OCI-LY1 (cell line): ENCODE data around the gene JPH3.

Experiments used
- H2AFZ ChIP-seq: fragments of 200-600 bp; sonication (generic), shearing (Covaris generic); 2 replicates; pipeline ENCODE4 v1.6.0; 2014; ENCODE audit warnings: antibody characterized with exemption, mild to moderate bottlenecking, low read length
- H3F3A ChIP-seq: fragments of 200-600 bp; sonication (generic), shearing (Covaris generic); 2 replicates; pipeline ENCODE4 v1.6.0; 2014; ENCODE audit warnings: mild to moderate bottlenecking, antibody characterized with exemption, low read length, moderate library complexity; ENCODE audit not compliant: insufficient read depth
- H3K27ac ChIP-seq: fragments of 200-600 bp; sonication (generic); 2 replicates; pipeline ENCODE4 v1.5.1; 2014; ENCODE audit warnings: low read length, mixed run types, mild to moderate bottlenecking, low read depth; ENCODE audit not compliant: poor library complexity, severe bottlenecking
- H3K27me3 ChIP-seq: fragments of 200-600 bp; sonication (generic); 2 replicates; pipeline ENCODE4 v1.6.0; 2014; ENCODE audit warnings: antibody characterized with exemption, mild to moderate bottlenecking, low read length, moderate library complexity; ENCODE audit not compliant: insufficient read depth
- H3K36me3 ChIP-seq: fragments of 200-600 bp; sonication (generic); 2 replicates; pipeline ENCODE4 v1.6.1; 2014; ENCODE audit warnings: mild to moderate bottlenecking, antibody characterized with exemption, low read length, moderate library complexity, mixed read lengths; ENCODE audit not compliant: insufficient read depth
- H3K4me1 ChIP-seq: fragments of 200-600 bp; sonication (generic); 2 replicates; pipeline ENCODE4 v1.5.1; 2014; ENCODE audit warnings: mild to moderate bottlenecking, low read length, moderate library complexity; ENCODE audit not compliant: insufficient read depth, severe bottlenecking
- H3K4me2 ChIP-seq: fragments of 200-600 bp; sonication (generic), shearing (Covaris generic); 2 replicates; pipeline ENCODE4 v1.6.1; 2014; ENCODE audit warnings: low read length
- H3K4me3 ChIP-seq: fragments of 200-600 bp; sonication (generic); 2 replicates; pipeline ENCODE4 v1.5.1; 2014; ENCODE audit warnings: low read length, low read depth, mild to moderate bottlenecking, mixed read lengths; ENCODE audit not compliant: poor library complexity, severe bottlenecking
- H3K79me2 ChIP-seq: fragments of 200-600 bp; shearing (Covaris generic); 2 replicates; pipeline ENCODE4 v1.6.1; 2016; ENCODE audit warnings: mixed run types, low read length, mixed read lengths; ENCODE audit not compliant: insufficient read depth
- H3K9ac ChIP-seq: fragments of 200-600 bp; sonication (generic), shearing (Covaris generic); 2 replicates; pipeline ENCODE4 v1.6.1; 2014; ENCODE audit warnings: mild to moderate bottlenecking, low read length, mixed read lengths
- H3K9me2 ChIP-seq: fragments of 200-600 bp; sonication (generic), shearing (Covaris generic); 2 replicates; pipeline ENCODE4 v1.6.1; 2014; ENCODE audit warnings: low read depth, mild to moderate bottlenecking, low read length, mixed read lengths
- H3K9me3 ChIP-seq: fragments of 200-600 bp; shearing (Covaris generic); 2 replicates; pipeline ENCODE4 v1.6.1; 2014; ENCODE audit warnings: low read length, mixed read lengths
- H4K20me1 ChIP-seq: fragments of 200-600 bp; sonication (generic), shearing (Covaris generic); 2 replicates; pipeline ENCODE4 v1.6.0; 2016; ENCODE audit warnings: mild to moderate bottlenecking, low read length; ENCODE audit not compliant: insufficient read depth
- EZH2 ChIP-seq: fragments of 200-600 bp; sonication (generic), shearing (Covaris generic); IDR thresholded peaks from 2 replicates; pipeline ENCODE4 v1.8.0; 2017; ENCODE audit warnings: borderline replicate concordance, mixed run types, mild to moderate bottlenecking, antibody characterized with exemption, low read length, moderate library complexity, mixed read lengths
- TF ChIP-seq, protein P1 (sequence below): fragments of 200-600 bp; sonication (generic), shearing (Covaris generic); IDR thresholded peaks from 2 replicates; pipeline ENCODE4 v1.5.1; 2017; ENCODE audit warnings: mild to moderate bottlenecking, antibody characterized with exemption, low read length, moderate library complexity, mixed read lengths

Gene JPH3

GRCh38 chr16:87564524-87564778 lies 37.9 kb upstream of the JPH3 start:
- H3K79me2 ChIP-seq = no peaks in the 10 kb centered on the region

DNA sequence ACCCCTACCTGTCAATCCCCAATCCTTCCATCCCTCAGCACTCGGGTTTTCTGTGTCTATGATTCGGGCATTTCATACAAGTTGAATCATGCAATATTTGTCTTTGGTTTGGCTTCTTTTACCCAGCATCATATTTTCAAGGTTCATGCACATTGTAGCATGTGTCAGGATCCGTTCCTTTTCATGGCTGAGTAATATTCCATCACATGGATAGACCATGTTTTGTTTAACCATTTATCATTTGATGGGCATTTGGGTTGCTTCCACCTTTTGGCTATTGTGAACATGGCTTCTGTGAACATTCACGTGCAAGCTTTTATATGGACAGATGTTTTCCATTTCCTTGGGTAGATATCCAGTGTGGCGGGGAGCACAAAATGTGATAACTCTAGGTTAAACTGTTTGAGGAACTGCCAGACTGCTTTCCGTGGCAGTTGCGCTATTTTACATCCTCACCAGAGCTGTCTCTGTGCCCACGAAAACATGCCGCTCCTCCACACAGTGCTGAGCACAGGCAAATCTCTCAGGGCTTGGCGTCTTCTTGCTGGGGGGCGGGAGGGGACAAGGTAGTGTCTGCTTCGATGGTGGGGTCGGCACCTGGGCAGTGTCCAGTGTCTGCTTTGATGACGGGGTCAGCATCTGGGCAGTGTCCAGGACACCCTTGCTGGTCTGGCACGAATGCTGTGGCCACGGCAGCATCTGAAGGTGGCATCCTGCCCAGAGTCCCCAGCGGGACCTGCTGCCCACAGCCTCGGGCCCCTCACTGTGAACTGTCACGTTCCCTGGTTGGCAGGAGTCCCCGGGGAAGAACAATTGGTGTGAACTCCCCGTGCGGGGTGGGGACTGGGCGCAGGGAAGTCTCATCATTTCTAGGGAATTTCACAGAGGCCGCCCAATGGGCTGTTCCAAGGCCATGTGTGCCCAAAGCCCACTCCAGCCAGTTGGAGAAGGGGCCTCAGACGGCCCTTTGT lies 32.4 kb upstream of the JPH3 start:
- H2AFZ ChIP-seq = no peak overlapping the region

More at GRCh38 chr16:87564524-87564778, 37.9 kb upstream of the JPH3 start:
- Histone ChIP-seq H3K9ac (no peak overlapping the region), H3K36me3 (no peaks in the 10 kb centered on the region), H3K4me2 (no peak overlapping the region), H3K27me3 (no peaks in the 10 kb centered on the region), H3K4me1 (no peaks in the 10 kb centered on the region), H4K20me1 (no peaks in the 10 kb centered on the region), H3K9me3 (no peaks in the 10 kb centered on the region), H2AFZ (no peak overlapping the region), H3F3A (no peaks in the 10 kb centered on the region), H3K9me2 (no peaks in the 10 kb centered on the region), H3K27ac (no peak overlapping the region), H3K4me3 (no peak overlapping the region)
- no peak for TF ChIP-seq EZH2
- TF ChIP-seq, protein P1, sequence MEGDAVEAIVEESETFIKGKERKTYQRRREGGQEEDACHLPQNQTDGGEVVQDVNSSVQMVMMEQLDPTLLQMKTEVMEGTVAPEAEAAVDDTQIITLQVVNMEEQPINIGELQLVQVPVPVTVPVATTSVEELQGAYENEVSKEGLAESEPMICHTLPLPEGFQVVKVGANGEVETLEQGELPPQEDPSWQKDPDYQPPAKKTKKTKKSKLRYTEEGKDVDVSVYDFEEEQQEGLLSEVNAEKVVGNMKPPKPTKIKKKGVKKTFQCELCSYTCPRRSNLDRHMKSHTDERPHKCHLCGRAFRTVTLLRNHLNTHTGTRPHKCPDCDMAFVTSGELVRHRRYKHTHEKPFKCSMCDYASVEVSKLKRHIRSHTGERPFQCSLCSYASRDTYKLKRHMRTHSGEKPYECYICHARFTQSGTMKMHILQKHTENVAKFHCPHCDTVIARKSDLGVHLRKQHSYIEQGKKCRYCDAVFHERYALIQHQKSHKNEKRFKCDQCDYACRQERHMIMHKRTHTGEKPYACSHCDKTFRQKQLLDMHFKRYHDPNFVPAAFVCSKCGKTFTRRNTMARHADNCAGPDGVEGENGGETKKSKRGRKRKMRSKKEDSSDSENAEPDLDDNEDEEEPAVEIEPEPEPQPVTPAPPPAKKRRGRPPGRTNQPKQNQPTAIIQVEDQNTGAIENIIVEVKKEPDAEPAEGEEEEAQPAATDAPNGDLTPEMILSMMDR = no peak

GRCh38 chr16:87570572-87570937 lies 31.8 kb upstream of the JPH3 start:
- Histone ChIP-seq H3K9me3 (no peaks in the 10 kb centered on the region), H4K20me1 (no peaks in the 10 kb centered on the region), H3K4me2 (no peak overlapping the region), H3K36me3 (no peaks in the 10 kb centered on the region), H3K4me1 (no peaks in the 10 kb centered on the region), H3K9me2 (no peaks in the 10 kb centered on the region), H3K9ac (no peak overlapping the region), H3K4me3 (no peak overlapping the region), H3K27ac (no peak overlapping the region), H2AFZ (no peak overlapping the region), H3K79me2 (no peaks in the 10 kb centered on the region), H3F3A (no peaks in the 10 kb centered on the region), H3K27me3 (no peaks in the 10 kb centered on the region)
- no peak for TF ChIP-seq EZH2
- TF ChIP-seq, protein P1 = no peak

More for the DNA sequence above, 32.4 kb upstream of the JPH3 start:
- Histone ChIP-seq H3K9me3 (no peaks in the 10 kb centered on the region), H3K36me3 (no peaks in the 10 kb centered on the region), H3K4me2 (no peak overlapping the region), H3K79me2 (no peaks in the 10 kb centered on the region), H3K9ac (no peak overlapping the region), H3K27ac (no peak overlapping the region), H3K4me1 (no peaks in the 10 kb centered on the region), H4K20me1 (no peaks in the 10 kb centered on the region), H3F3A (no peaks in the 10 kb centered on the region), H3K4me3 (no peak overlapping the region), H3K27me3 (no peaks in the 10 kb centered on the region), H3K9me2 (no peaks in the 10 kb centered on the region)
- no peak for TF ChIP-seq EZH2
- TF ChIP-seq, protein P1 = no peak
